ENCODE measurements around the gene HJV. TPM values are rescaled to one million over a fixed set of nuclear protein-coding genes. Genes with fewer than 3 reads are reported as not detected.

The HJV gene
- total and polyA plus RNA-seq, 7 donors: 38.1 to 354 (median 312) TPM

GRCh38 chr1:146036241-146036964 lies 14.9 kb upstream of the HJV start:
- 7 to 11% (median 9%) methylated on average over 10 of the region's 10 CpGs for WGBS, 3 donors

DNA sequence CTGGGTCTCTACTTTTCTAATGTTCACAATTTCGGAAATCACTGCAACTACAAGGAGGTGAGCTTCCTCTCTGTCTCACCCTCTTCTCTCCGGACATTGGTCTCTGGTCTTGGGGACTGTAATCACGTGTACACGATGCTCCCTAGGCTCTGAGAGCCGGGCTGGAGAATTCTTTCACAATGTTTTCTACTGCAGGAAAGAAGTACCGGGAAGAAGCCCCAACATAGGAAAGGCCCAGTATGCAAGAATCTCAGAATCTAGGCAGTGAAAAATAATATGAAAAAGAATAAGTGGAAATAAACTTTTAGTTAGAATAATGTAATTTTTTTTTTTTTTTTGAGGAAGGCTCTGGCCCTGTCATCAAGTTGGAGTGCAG lies 13.5 kb upstream of the HJV start:
- H3K27me3 ChIP-seq (ENCODE audit: insufficient read depth in 3 of 3, low read length in 2 of 3): no peaks in the 10 kb centered on the region
- peaks cover 11% of the 10 kb centered on the region for H3K4me1 ChIP-seq
- TF ChIP-seq, protein P1, sequence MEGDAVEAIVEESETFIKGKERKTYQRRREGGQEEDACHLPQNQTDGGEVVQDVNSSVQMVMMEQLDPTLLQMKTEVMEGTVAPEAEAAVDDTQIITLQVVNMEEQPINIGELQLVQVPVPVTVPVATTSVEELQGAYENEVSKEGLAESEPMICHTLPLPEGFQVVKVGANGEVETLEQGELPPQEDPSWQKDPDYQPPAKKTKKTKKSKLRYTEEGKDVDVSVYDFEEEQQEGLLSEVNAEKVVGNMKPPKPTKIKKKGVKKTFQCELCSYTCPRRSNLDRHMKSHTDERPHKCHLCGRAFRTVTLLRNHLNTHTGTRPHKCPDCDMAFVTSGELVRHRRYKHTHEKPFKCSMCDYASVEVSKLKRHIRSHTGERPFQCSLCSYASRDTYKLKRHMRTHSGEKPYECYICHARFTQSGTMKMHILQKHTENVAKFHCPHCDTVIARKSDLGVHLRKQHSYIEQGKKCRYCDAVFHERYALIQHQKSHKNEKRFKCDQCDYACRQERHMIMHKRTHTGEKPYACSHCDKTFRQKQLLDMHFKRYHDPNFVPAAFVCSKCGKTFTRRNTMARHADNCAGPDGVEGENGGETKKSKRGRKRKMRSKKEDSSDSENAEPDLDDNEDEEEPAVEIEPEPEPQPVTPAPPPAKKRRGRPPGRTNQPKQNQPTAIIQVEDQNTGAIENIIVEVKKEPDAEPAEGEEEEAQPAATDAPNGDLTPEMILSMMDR (IDR thresholded peaks at IDR 0.05): no peak
- H3K27ac ChIP-seq: peak overlapping the region; percentile 89
- intact Hi-C loops (cut with DNase I): no loop called here
- WGBS, 3 donors: 40 to 56% (median 40%) methylated on average over 6 of the region's 6 CpGs
- H3K36me3 ChIP-seq (ENCODE audit: insufficient read depth in 1 of 2, low read depth in 1 of 2): no peaks in the 10 kb centered on the region
- H3K4me3 ChIP-seq: peak overlapping the region; percentile 73
- ATAC-seq (no peak), DNase-seq (peak in 1 of 2 donors; percentile 33)
- no peaks in the 10 kb centered on the region for H3K9me3 ChIP-seq

More at GRCh38 chr1:146036241-146036964, 14.9 kb upstream of the HJV start:
- TF ChIP-seq, protein P1 (IDR thresholded peaks at IDR 0.05): no peak
- Histone ChIP-seq H3K36me3 (ENCODE audit: insufficient read depth in 1 of 2, low read depth in 1 of 2) (no peaks in the 10 kb centered on the region), H3K4me3 (peak overlapping the region; percentile 73), H3K4me1 (peaks cover 11% of the 10 kb centered on the region), H3K9me3 (no peaks in the 10 kb centered on the region), H3K27me3 (ENCODE audit: insufficient read depth in 3 of 3, low read length in 2 of 3) (no peaks in the 10 kb centered on the region), H3K27ac (peak overlapping the region; percentile 89)
- ATAC-seq: peak in 1 of 4 donors; percentile 2
- no peak for DNase-seq
- intact Hi-C loops (cut with DNase I): no loop called here

DNA sequence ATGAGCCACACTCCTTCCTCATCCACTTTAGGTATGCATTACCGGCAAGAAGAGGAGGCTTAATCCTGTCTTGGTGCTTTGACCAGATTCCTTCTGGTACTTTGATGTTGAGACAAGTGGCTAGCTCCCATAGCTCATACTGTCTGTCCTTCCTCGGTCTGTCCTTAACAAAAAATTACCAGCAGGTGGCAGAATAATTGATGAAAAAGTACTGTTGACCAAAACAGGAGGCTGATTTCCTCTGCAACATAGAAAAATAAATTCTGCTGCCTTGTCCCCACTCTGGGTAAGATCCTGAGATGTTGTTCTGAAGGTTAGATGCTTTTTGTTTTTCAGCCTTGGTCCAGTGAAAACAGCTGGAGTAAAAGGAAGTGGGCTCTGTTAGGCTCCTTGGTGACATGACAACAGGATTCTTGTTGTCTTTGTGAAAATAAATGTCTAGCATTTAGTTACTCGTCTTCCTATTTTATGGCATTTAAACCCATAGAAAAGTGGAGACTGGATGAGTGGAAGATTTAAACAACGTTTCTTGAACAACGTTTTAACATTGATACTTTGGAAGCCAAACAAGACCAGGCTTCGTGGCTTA lies 11.2 kb upstream of the HJV start:
- Histone ChIP-seq H3K27me3 (ENCODE audit: insufficient read depth in 3 of 3, low read length in 2 of 3) (no peaks in the 10 kb centered on the region), H3K36me3 (ENCODE audit: insufficient read depth in 1 of 2, low read depth in 1 of 2) (no peaks in the 10 kb centered on the region), H3K27ac (peak overlapping the region; percentile 54), H3K9me3 (no peaks in the 10 kb centered on the region), H3K4me1 (peaks cover 21% of the 10 kb centered on the region), H3K4me3 (no peak overlapping the region)
- DNase-seq (no peak), ATAC-seq (no peak)
- TF ChIP-seq, protein P1 (IDR thresholded peaks at IDR 0.05): peak; percentile 45
- 47 to 55% (median 52%) methylated on average over 6 of the region's 6 CpGs for WGBS, 3 donors
- intact Hi-C loops (cut with DNase I): no loop called here

DNA sequence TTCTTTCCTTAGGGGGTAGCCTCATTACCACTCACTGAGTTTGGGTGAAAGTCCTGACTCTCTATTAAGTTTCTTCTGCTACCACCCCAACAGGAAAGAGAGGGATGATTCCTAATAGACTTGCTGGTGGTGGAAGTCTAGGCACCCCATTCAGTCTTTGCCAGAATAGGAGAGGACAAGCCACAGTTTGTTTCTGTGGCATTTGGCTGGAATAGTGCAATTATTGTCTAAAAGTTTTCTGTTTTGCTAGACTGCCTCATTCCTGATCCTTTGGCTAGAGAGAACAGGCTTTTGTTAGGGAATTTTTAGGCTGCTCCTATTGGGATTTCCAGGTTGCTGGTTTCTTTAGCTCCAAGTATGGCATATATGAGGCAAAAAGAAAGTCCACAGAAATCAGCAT lies 9.9 kb upstream of the HJV start:
- H3K36me3 ChIP-seq (ENCODE audit: insufficient read depth in 1 of 2, low read depth in 1 of 2): no peaks in the 10 kb centered on the region
- no peak for ATAC-seq
- TF ChIP-seq, protein P1 (IDR thresholded peaks at IDR 0.05): no peak
- H3K4me3 ChIP-seq: no peak overlapping the region
- H3K27ac ChIP-seq: peak overlapping the region; percentile 54
- H3K9me3 ChIP-seq: no peaks in the 10 kb centered on the region
- H3K4me1 ChIP-seq: peaks cover 19% of the 10 kb centered on the region
- no peak for DNase-seq
- intact Hi-C loops (cut with DNase I): no loop called here
- H3K27me3 ChIP-seq (ENCODE audit: insufficient read depth in 3 of 3, low read length in 2 of 3): no peaks in the 10 kb centered on the region
